Gastroesophageal sphincter (tissue), 4 donors: ENCODE measurements around the gene GDF7. TPM values are rescaled to one million over a fixed set of nuclear protein-coding genes. Genes with fewer than 3 reads are reported as not detected.

Experiments used
- ATAC-seq: fragments of 150-250 bp; one replicate; pipeline ENCODE4 v1.9.1; 2016; ENCODE audit warnings: mild to moderate bottlenecking, moderate library complexity
- H3K27ac ChIP-seq, 4 donors: fragments of 200-600 bp; sonication (generic) in 3 of 4; 1 replicate in 3 of 4; 2 replicates in 1 of 4; pipeline ENCODE4 v1.5.1; 2016 to 2019
- H3K27me3 ChIP-seq: fragments of 200-600 bp; sonication (generic); one replicate; pipeline ENCODE4 v1.5.1; 2019
- H3K36me3 ChIP-seq, 2 donors: fragments of 200-600 bp; sonication (generic); one replicate each; pipeline ENCODE4 v1.5.1; 2019; ENCODE audit warnings: control low read depth in 1 of 2
- H3K4me1 ChIP-seq, 3 donors: fragments of 200-600 bp; sonication (generic); 1 replicate in 2 of 3; 2 replicates in 1 of 3; pipeline ENCODE4 v1.5.1; 2016 to 2019; ENCODE audit warnings: control low read depth in 2 of 3
- H3K4me3 ChIP-seq, 2 donors: fragments of 200-600 bp; sonication (generic); one replicate each; pipeline ENCODE4 v1.5.1; 2019; ENCODE audit warnings: mild to moderate bottlenecking in 1 of 2, moderate library complexity in 1 of 2
- H3K9me3 ChIP-seq, 3 donors: fragments of 200-600 bp; sonication (generic); one replicate each; pipeline ENCODE4 v1.5.1; 2017 to 2019; ENCODE audit warnings: control low read depth in 2 of 3
- CTCF ChIP-seq, 4 experiments: fragments of 200-600 bp in 2 of 4; fragments of 450-650 bp in 2 of 4; sonication (generic) in 1 of 4; IDR thresholded peaks; one replicate each; pipeline ENCODE4 v1.5.1; 2017 to 2019; ENCODE audit warnings: antibody characterized with exemption in 4 of 4, mild to moderate bottlenecking in 2 of 4, moderate library complexity in 2 of 4
- EP300 ChIP-seq: sonication (generic); formaldehyde crosslinking; IDR thresholded peaks from one replicate; pipeline ENCODE4 v1.6.1; 2017; ENCODE audit warnings: antibody characterized with exemption, mild to moderate bottlenecking
- POLR2A ChIP-seq, 2 donors: fragments of 450-650 bp; IDR thresholded peaks; one replicate each; pipeline ENCODE4 v1.6.1; 2017; ENCODE audit warnings: antibody characterized with exemption in 2 of 2, mild to moderate bottlenecking in 2 of 2, moderate library complexity in 1 of 2
- POLR2AphosphoS5 ChIP-seq: sonication (generic); formaldehyde crosslinking; IDR thresholded peaks from one replicate; pipeline ENCODE4 v1.6.1; 2017; ENCODE audit warnings: antibody characterized with exemption
- WGBS, 2 donors: methylation state at CpG; one replicate each; pipeline ENCODE4 v1.1.5; 2018; ENCODE audit warnings: low coverage in 1 of 2; 5-methylcytosine and 5-hydroxymethylcytosine counted together
- total RNA-seq, 4 donors: library from RNA; depleted of rRNA; stranded (reverse); fragments of >200 nt; gene quantifications; one replicate each; pipeline ENCODE4 v1.1.0, GENCODE V29; 2016

GDF7 gene
- total RNA-seq, 4 donors from 2014 or later, result 1.2 to 19.9 (median 15.3) TPM

GRCh38 chr2:20640411-20641122 is 26.4 kb upstream of the GDF7 start:
- Histone ChIP-seq H3K27me3 (no peaks in the 10 kb centered on the region), H3K9me3 (no peaks in the 10 kb centered on the region), H3K4me3 (no peak overlapping the region), H3K36me3 (peaks cover 0 to 70% of the 10 kb centered on the region in 2 donors), H3K4me1 (peaks cover 0 to 83% (median 31%) of the 10 kb centered on the region in 3 donors), H3K27ac (peak overlapping the region; percentile 87 to 99 (median 96))
- TF ChIP-seq POLR2A (IDR thresholded peaks at IDR 0.05), result no peak
- WGBS, 2 donors, result 39% methylated on average over 5 of the region's 14 CpGs; no CpG with 5 or more reads in 1 of the 2 donors
- ATAC-seq, result no peak

- TF ChIP-seq POLR2AphosphoS5 (peak; percentile 97), CTCF (IDR thresholded peaks at IDR 0.05) (peak in 1 of 4 experiments; percentile 6), EP300 (peak; percentile 93), POLR2A (IDR thresholded peaks at IDR 0.05) (peak in 1 of 2 donors; percentile 7)
- Histone ChIP-seq H3K4me1 (peaks cover 0 to 76% (median 26%) of the 10 kb centered on the region in 3 donors), H3K36me3 (peaks cover 0 to 77% of the 10 kb centered on the region in 2 donors)
These were observed 25.6 kb upstream of the GDF7 start for GRCh38 chr2:20641123-20641985.

GRCh38 chr2:20642055-20642971 is 24.6 kb upstream of the GDF7 start:
- no peaks in the 10 kb centered on the region for H3K27me3 ChIP-seq
- peaks cover 0 to 74% (median 25%) of the 10 kb centered on the region in 3 donors for H3K4me1 ChIP-seq
- 45 to 54% methylated on average over 3 to 4 of the region's 26 CpGs for WGBS, 2 donors
- ATAC-seq, result peak; percentile 82
- TF ChIP-seq CTCF (IDR thresholded peaks at IDR 0.05) (peak in 2 of 4 experiments; percentile 97 to 98), POLR2A (IDR thresholded peaks at IDR 0.05) (peak in 1 of 2 donors; percentile 5), POLR2AphosphoS5 (no peak), EP300 (no peak)
- H3K4me3 ChIP-seq, result peak overlapping the region in 1 of 2 donors; percentile 14
- H3K9me3 ChIP-seq, result no peaks in the 10 kb centered on the region
- peaks cover 0 to 84% of the 10 kb centered on the region in 2 donors for H3K36me3 ChIP-seq
- peak overlapping the region; percentile 87 to 99 (median 96) for H3K27ac ChIP-seq

More at GRCh38 chr2:20641123-20641985, 25.6 kb upstream of the GDF7 start:
- ATAC-seq, result peak; percentile 71
- H3K27me3 ChIP-seq, result no peaks in the 10 kb centered on the region
- H3K4me3 ChIP-seq, result no peak overlapping the region
- H3K27ac ChIP-seq, result peak overlapping the region; percentile 87 to 99 (median 96)
- WGBS, 2 donors, result 32 to 42% methylated on average over 4 to 7 of the region's 23 CpGs
- no peaks in the 10 kb centered on the region for H3K9me3 ChIP-seq

- no peak for ATAC-seq
- Histone ChIP-seq H3K4me1 (peaks cover 0 to 74% (median 25%) of the 10 kb centered on the region in 3 donors), H3K27ac (peak overlapping the region; percentile 87 to 99 (median 96)), H3K4me3 (no peak overlapping the region), H3K36me3 (peaks cover 0 to 77% of the 10 kb centered on the region in 2 donors), H3K27me3 (no peaks in the 10 kb centered on the region), H3K9me3 (no peaks in the 10 kb centered on the region)
- 48 to 86% methylated on average over 1 to 3 of the region's 7 CpGs for WGBS, 2 donors
- TF ChIP-seq POLR2AphosphoS5 (no peak), EP300 (no peak), CTCF (IDR thresholded peaks at IDR 0.05) (no peak), POLR2A (IDR thresholded peaks at IDR 0.05) (no peak)
These were observed 23.9 kb upstream of the GDF7 start for GRCh38 chr2:20643060-20643459.
